ENCODE data around the gene DRGX. TPM values are rescaled to one million over a fixed set of nuclear protein-coding genes. Genes with fewer than 3 reads are reported as not detected.

DRGX gene
- total RNA-seq, 2 donors from 2014 or later, result not detected

DNA sequence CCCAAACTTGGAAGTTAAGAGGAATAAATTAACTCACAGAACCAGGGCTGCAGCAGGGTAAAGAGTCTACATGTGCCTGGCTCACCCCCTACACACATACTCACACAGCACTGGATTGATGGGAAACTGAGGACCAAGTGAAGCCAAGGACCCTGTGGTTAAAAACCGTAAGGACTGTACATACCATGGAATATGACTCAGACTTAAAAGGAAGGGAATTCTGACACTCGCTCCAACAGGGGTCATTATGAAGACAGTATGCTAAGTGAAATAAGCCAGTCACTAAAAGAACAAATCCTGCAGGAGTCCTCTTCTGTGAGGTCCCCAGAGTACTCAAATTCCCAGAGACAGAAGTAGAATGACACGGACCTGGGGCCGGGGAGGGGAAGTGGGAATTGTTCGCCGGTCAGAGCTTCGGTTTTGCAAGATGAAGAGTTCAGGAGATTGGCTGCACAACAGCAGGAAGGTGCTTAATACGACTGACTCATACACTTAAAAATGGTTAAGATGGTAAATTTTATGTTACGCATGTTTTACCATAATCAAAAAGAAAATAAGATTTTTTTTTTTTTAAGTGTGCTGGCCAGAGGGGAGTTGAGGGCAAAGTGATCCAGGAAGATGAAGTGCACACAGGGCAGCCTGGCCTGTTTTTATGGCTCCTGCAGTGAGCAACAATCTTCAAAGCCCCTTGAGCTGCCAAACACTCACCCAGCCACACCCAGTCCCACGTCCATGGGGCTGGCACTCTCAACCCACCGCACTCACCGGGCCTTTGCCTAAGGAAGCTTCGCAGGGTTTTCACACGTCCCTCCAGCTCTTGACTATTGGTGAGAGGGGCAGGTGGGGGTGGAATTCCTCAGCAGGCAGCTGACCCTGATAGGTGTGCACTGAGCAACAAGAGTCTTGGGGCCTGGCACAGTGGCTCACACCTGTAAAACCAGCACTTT, 26.4 kb downstream of the DRGX start:
- no peaks in the 10 kb centered on the region for H3K36me3 Mint-ChIP-seq (ENCODE audit: insufficient read depth in 2 of 2)
- H3K4me3 Mint-ChIP-seq, result no peak overlapping the region
- H3K27me3 Mint-ChIP-seq (ENCODE audit: low read depth), result peaks cover 7% of the 10 kb centered on the region
- H3K9me3 Mint-ChIP-seq, result no peaks in the 10 kb centered on the region
- DNase-seq (no peak), ATAC-seq (replicated peaks in 1 of 2) (no peak)
- no peak overlapping the region for H3K27ac Mint-ChIP-seq
- H3K4me1 Mint-ChIP-seq (ENCODE audit: low read depth), result no peaks in the 10 kb centered on the region

DNA sequence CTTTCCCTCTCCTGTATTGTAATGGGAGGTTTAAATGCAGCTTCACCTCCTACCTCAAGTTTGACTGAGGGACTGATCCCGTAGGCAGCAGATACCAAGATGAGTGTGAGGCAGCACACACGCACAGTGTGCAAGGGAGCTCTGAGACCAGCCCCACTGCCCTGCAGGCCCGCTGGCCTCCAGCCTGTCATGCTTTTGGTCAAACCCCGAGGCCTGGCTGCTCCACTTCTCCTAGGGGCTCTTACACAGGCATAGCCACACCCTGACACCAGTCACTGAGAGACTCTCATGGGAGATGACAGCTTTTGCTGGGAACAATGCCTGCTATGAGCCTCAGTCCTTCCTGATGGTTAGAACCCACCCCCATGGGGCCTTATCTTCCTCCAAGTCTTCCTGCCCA, 27.6 kb downstream of the DRGX start:
- no peaks in the 10 kb centered on the region for H3K4me1 Mint-ChIP-seq (ENCODE audit: low read depth)
- ATAC-seq (replicated peaks in 1 of 2) (no peak), DNase-seq (no peak)
- no peaks in the 10 kb centered on the region for H3K9me3 Mint-ChIP-seq
- peaks cover 11% of the 10 kb centered on the region for H3K27me3 Mint-ChIP-seq (ENCODE audit: low read depth)
- no peaks in the 10 kb centered on the region for H3K36me3 Mint-ChIP-seq (ENCODE audit: insufficient read depth in 2 of 2)
- no peak overlapping the region for H3K4me3 Mint-ChIP-seq
- H3K27ac Mint-ChIP-seq, result no peak overlapping the region

DNA sequence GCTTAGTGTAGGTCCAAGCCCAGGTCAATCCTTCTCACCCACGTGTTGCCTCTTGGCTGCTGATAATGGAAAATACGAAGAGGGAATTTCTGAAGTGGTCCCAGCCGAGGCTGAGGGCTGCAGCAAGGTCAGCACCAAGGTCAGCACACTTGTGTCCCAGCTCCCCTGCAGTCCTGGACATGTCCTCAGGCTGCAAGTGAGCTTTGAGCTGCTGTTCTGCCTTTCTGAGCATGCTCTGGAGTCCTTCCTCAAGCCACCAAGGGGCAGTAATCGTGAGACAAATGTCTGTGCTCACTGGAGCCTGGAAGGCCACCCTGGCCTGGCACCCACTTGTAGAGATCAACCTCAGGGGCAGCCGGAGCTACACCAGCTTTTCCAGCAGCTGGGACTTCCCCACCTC, 28.3 kb downstream of the DRGX start:
- Mint-ChIP-seq H3K36me3 (ENCODE audit: insufficient read depth in 2 of 2) (no peaks in the 10 kb centered on the region), H3K4me3 (no peak overlapping the region), H3K9me3 (no peaks in the 10 kb centered on the region), H3K27ac (no peak overlapping the region), H3K4me1 (ENCODE audit: low read depth) (no peaks in the 10 kb centered on the region), H3K27me3 (ENCODE audit: low read depth) (peaks cover 11% of the 10 kb centered on the region)
- DNase-seq (no peak), ATAC-seq (replicated peaks in 1 of 2) (no peak)

DNA sequence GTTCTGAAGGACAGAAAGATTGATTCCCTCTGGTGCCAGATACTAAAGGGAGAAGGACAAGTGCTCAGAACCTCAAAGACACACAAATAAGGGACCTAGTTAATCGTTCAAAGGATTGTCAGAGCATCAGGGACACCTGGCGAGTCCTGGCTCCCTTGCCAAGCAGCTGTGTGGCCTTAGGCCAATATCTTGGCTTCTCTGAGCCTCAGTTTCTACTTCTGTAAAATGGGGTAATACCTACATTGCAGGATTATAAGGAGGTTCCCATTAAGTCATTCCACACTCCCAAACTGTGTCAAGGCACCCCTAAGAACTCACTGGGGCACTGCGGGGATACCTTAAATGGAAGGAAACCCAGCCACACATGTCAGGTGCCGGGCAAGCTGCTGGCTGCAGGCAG, 29.4 kb downstream of the DRGX start:
- H3K36me3 Mint-ChIP-seq (ENCODE audit: insufficient read depth in 2 of 2), result no peaks in the 10 kb centered on the region
- H3K4me1 Mint-ChIP-seq (ENCODE audit: low read depth), result no peaks in the 10 kb centered on the region
- no peak overlapping the region for H3K4me3 Mint-ChIP-seq
- DNase-seq, result no peak
- no peak for ATAC-seq (replicated peaks in 1 of 2)
- H3K27me3 Mint-ChIP-seq (ENCODE audit: low read depth), result peaks cover 11% of the 10 kb centered on the region
- H3K9me3 Mint-ChIP-seq, result no peaks in the 10 kb centered on the region
- H3K27ac Mint-ChIP-seq, result no peak overlapping the region

DNA sequence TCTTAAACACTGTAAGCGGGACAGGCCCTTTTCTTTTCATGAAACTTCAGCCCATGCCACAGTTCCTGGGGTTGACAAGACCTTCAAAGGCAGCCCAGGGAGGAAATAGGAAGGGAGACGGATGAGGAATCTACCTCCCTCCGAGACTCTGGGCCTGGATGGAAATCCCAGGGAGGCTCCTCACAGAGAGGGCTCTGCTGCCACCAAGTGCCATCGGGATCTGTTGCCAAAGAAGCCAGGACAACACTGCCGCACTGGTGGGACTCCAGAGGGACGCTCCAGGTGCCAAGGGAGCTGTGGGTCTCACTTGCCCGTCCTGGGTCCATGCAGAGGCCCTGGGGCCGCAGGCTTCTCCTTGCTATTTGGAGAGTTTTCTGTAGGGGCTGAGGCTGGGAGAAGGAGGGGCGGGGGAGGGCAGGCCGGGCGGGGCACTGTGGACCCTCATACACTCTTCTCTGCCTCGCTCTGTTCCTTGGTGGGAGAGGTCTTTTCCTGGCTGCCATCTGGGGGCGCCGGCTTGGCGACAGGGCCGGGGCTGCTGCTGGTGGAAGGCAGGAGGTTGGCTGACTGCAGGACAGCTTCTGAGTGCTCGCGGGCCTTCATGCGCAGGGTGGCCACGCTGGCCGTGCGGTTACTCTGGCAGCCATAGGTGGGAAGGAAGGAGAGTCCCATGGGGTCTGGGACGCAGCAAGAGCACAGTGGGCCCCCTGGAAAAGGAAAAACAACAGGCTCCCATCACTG, 30.0 kb downstream of the DRGX start:
- no peaks in the 10 kb centered on the region for H3K36me3 Mint-ChIP-seq (ENCODE audit: insufficient read depth in 2 of 2)
- H3K9me3 Mint-ChIP-seq, result no peaks in the 10 kb centered on the region
- peaks cover 11% of the 10 kb centered on the region for H3K27me3 Mint-ChIP-seq (ENCODE audit: low read depth)
- DNase-seq (no peak), ATAC-seq (replicated peaks in 1 of 2) (no peak)
- H3K4me3 Mint-ChIP-seq, result no peak overlapping the region
- no peaks in the 10 kb centered on the region for H3K4me1 Mint-ChIP-seq (ENCODE audit: low read depth)
- no peak overlapping the region for H3K27ac Mint-ChIP-seq

DNA sequence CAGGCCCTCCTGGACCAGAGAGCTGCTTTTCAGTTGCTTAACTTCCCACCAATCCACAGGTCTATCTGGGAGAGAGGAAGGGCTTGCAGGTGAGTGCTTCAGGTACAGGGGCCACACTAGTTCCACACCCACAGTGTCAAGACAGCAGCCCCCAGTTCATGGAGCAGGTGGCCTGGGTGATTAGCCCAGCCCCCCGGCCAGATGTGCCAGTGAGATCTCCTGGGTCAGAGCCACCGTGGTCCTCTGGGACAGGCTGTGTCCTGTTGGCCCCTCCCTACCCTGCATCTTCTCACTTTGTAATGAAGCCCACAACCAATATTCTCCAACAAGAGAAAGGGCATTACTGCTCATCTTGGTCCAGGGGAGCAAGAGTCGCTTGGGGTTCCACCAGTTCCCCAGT, 30.6 kb downstream of the DRGX start:
- no peaks in the 10 kb centered on the region for H3K4me1 Mint-ChIP-seq (ENCODE audit: low read depth)
- H3K4me3 Mint-ChIP-seq, result no peak overlapping the region
- H3K27ac Mint-ChIP-seq, result no peak overlapping the region
- ATAC-seq (replicated peaks in 1 of 2) (no peak), DNase-seq (no peak)
- no peaks in the 10 kb centered on the region for H3K9me3 Mint-ChIP-seq
- H3K36me3 Mint-ChIP-seq (ENCODE audit: insufficient read depth in 2 of 2), result no peaks in the 10 kb centered on the region
- peaks cover 11% of the 10 kb centered on the region for H3K27me3 Mint-ChIP-seq (ENCODE audit: low read depth)

DNA sequence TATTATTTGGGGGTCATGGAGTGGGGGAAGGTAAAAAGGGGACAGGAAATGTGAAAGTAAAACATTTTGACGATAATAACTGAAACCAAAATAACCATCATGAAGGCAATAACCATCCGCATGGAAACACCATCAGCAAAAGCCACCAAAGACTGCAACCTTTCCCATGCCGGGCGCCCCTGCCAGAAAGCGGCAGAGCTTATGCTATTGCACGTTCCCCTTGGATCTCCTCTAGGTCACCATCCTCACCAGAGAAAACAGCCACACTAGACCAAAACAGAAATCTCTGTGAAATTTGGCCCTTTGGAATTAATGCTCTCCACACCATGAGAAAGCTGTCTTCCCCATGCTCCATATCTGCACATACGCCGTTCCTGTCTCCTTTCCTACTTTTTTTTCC, 31.1 kb downstream of the DRGX start:
- DNase-seq, result no peak
- no peaks in the 10 kb centered on the region for H3K36me3 Mint-ChIP-seq (ENCODE audit: insufficient read depth in 2 of 2)
- H3K4me3 Mint-ChIP-seq, result no peak overlapping the region
- ATAC-seq (replicated peaks in 1 of 2), result no peak
- no peak overlapping the region for H3K27ac Mint-ChIP-seq
- peaks cover 11% of the 10 kb centered on the region for H3K27me3 Mint-ChIP-seq (ENCODE audit: low read depth)
- H3K4me1 Mint-ChIP-seq (ENCODE audit: low read depth), result no peaks in the 10 kb centered on the region
- no peaks in the 10 kb centered on the region for H3K9me3 Mint-ChIP-seq

DNA sequence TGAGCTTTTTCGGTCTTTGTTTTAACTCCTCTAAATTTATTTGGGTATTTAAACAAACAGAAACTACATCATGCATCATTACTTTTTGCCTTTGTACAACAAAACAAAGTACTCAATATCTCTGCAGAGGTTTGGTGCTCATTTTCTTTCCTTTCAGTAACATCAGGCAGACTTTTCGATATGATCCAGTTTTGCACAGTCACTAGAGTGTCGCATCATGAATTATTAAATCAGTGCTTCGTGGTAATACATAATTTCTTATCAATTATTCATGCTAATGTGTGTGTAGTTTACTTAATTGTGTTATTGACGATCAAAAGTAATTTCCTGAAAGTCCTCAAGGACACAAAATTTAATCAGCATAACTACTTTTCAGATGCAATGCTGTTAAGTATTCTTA, 31.8 kb downstream of the DRGX start:
- Mint-ChIP-seq H3K27ac (no peak overlapping the region), H3K4me3 (no peak overlapping the region), H3K9me3 (no peaks in the 10 kb centered on the region), H3K27me3 (ENCODE audit: low read depth) (peaks cover 14% of the 10 kb centered on the region), H3K4me1 (ENCODE audit: low read depth) (no peaks in the 10 kb centered on the region), H3K36me3 (ENCODE audit: insufficient read depth in 2 of 2) (no peaks in the 10 kb centered on the region)
- ATAC-seq (replicated peaks in 1 of 2) (no peak), DNase-seq (no peak)

DNA sequence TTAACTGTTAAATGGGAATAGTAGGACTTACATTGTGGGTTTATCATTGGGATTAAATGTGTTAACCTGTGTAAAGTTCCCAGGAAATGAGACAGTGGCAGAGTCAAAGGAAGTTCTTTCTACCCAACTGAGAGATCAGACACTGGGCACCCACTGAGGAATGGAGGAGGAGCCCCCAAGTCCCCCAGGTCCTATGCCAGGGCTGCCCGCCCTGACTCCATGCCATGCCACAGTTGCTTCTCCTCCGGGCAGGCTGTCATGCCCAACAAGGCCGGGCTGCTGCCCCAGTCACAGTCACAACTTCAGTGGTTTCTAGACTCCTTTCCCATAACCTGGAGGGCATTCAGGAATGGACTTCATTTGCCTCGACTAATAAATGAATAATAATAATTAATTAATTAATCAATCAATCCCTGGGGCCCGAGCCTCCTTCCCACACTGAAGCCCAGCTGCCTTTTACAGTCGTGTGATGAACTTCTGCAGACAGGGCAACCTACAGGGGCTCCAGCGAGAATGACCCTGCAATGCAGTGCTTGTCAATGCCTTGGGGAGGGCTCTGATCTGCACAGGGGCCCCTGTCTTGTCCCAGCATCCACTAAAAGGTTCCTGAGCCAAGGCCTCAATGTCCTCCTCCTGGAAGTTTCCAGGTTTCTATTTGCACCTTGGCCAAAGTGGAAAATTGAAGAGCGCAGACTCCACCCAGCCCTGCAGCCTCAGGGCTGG, 32.4 kb downstream of the DRGX start:
- H3K36me3 Mint-ChIP-seq (ENCODE audit: insufficient read depth in 2 of 2), result no peaks in the 10 kb centered on the region
- no peak for DNase-seq
- H3K27ac Mint-ChIP-seq, result no peak overlapping the region
- ATAC-seq (replicated peaks in 1 of 2), result no peak
- H3K27me3 Mint-ChIP-seq (ENCODE audit: low read depth), result peaks cover 20% of the 10 kb centered on the region
- H3K4me3 Mint-ChIP-seq, result no peak overlapping the region
- peaks cover 0 to 2% of the 10 kb centered on the region in 2 donors for H3K9me3 Mint-ChIP-seq
- H3K4me1 Mint-ChIP-seq (ENCODE audit: low read depth), result no peaks in the 10 kb centered on the region

DNA sequence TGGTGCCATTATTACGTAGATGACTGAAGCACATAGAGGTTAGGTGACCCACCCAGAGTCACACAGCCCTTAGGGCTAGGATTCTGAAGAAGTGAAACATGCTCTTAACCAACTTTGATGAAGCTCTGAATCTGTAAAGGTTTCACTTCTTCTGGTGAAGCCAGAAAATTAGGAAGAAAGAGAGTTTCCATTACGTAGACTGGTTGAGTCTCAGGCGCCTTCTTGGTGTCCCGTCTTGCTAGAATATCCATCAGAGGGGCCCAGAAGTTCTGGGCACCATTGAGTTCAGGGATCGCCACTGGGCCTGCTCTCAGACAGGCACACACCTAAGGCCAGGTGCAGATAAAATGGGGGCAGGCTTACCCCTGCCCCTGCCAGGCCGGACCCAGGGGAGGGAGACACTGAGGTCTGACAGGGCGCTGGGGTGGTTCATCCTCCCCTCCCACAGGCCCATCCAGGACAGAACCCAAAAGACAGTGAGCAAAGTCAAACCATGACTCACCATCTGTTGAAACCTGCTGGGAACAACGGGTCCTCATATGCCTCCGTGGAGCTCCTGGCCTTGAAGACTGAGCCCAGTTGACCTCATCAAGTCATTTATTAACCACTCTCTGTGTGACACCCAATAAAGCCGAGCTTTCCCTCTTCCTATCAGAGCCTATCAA, 33.2 kb downstream of the DRGX start:
- Mint-ChIP-seq H3K4me3 (no peak overlapping the region), H3K4me1 (ENCODE audit: low read depth) (no peaks in the 10 kb centered on the region)

DNA sequence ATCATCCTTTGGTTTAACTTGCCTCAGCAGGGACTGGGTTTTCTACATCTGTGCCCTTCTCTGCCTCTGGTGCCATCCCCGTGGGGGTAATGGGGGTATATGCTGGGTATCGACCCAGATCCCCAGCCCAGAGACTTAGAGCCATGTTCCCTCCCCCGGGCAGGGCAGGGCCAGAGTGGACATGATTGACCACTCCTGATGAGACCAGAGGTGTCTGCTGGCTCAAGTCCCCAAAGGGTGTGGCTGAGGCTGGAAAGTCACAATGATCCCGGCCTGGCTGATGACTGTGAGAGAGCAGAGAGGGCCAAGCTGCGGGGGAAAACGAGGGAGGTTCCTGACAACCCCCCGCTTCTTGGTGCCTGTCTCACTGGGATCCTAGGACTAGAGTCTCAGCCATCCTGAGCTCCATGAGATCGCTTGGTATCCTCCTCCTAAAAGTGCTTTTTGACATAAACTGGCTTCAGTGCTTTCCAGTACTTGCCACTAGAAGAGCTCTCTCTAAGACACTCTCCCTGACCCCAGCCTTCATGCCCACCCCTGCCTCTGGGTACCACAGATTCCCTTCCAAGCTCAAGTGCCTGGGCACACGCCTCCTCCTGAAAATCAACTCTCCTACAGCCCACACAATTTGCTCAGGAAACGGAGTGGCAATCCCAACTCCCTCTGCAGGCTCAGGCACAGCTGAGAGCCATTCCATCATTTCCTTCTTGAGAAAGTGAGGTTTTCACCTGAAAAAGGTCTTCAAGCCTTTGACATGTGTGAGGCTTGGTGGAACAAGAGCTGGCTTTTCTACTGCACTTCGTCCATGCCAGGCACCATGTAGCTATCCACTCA, 33.9 kb downstream of the DRGX start:
- Mint-ChIP-seq H3K27ac (no peak overlapping the region), H3K36me3 (ENCODE audit: insufficient read depth in 2 of 2) (no peaks in the 10 kb centered on the region), H3K4me1 (ENCODE audit: low read depth) (no peaks in the 10 kb centered on the region), H3K9me3 (peaks cover 0 to 2% of the 10 kb centered on the region in 2 donors), H3K27me3 (ENCODE audit: low read depth) (peaks cover 22% of the 10 kb centered on the region), H3K4me3 (no peak overlapping the region)
- ATAC-seq (replicated peaks in 1 of 2) (no peak), DNase-seq (no peak)

More for the DNA sequence above, 33.2 kb downstream of the DRGX start:
- peaks cover 0 to 2% of the 10 kb centered on the region in 2 donors for H3K9me3 Mint-ChIP-seq
- ATAC-seq (replicated peaks in 1 of 2) (no peak), DNase-seq (no peak)
- peaks cover 22% of the 10 kb centered on the region for H3K27me3 Mint-ChIP-seq (ENCODE audit: low read depth)
- no peaks in the 10 kb centered on the region for H3K36me3 Mint-ChIP-seq (ENCODE audit: insufficient read depth in 2 of 2)
- no peak overlapping the region for H3K27ac Mint-ChIP-seq

DNA sequence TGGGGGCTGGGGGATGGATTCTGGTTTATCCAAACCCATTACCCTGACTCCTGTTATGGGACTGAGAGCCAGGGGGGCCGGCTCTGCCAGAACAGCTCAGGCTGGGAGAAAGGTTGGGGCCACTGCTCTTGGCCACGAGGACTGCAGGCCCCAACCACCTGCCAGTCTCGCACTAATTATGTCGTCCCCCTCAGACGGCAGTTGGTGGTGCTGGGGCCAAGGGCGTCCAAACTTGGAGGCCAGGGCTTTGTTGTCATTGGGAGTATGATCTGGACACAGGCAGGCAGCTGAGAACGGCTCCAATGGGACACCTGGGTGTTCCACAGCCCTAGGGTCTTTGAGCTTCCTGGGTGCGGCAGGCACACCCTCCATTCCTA, 34.7 kb downstream of the DRGX start:
- Mint-ChIP-seq H3K27ac (no peak overlapping the region), H3K36me3 (ENCODE audit: insufficient read depth in 2 of 2) (no peaks in the 10 kb centered on the region), H3K4me3 (no peak overlapping the region), H3K27me3 (ENCODE audit: low read depth) (peaks cover 22% of the 10 kb centered on the region), H3K9me3 (peaks cover 0 to 2% of the 10 kb centered on the region in 2 donors), H3K4me1 (ENCODE audit: low read depth) (no peaks in the 10 kb centered on the region)
- ATAC-seq (replicated peaks in 1 of 2) (no peak), DNase-seq (no peak)
